Calu3 (cell line): ENCODE measurements around the gene TMEM176B. TPM values are rescaled to one million over a fixed set of nuclear protein-coding genes. Genes with fewer than 3 reads are reported as not detected.

Experiments
- BruUV-seq: library from RNA; stranded (reverse); fragments of 400-500 nt; replicated peaks from 2 replicates; lab custom pipeline; 2021; lab: Mats Ljungman, UMichigan
- CTCF ChIA-PET: fragments of 300-600 bp; sonication (Branson Sonifier 250); formaldehyde crosslinking; loops from one replicate; lab custom pipeline; 2022; ENCODE audit warnings: antibody characterized with exemption; lab: Charles Lee
- DNase-seq: peaks from one replicate; pipeline ENCODE4 v3.0.0; 2022
- H3K27ac Mint-ChIP-seq: one replicate; pipeline ENCODE4 v1.8.0; 2022; ENCODE audit warnings: mixed read lengths; ENCODE audit not compliant: unreplicated experiment
- H3K27me3 Mint-ChIP-seq: one replicate; pipeline ENCODE4 v1.8.0; 2022; ENCODE audit warnings: mixed read lengths; ENCODE audit not compliant: unreplicated experiment
- H3K36me3 Mint-ChIP-seq: one replicate; pipeline ENCODE4 v1.8.0; 2022; ENCODE audit warnings: mild to moderate bottlenecking, moderate library complexity, mixed read lengths; ENCODE audit not compliant: insufficient read depth, unreplicated experiment
- H3K4me1 Mint-ChIP-seq: one replicate; pipeline ENCODE4 v1.8.0; 2022; ENCODE audit warnings: mild to moderate bottlenecking, low read depth, mixed read lengths; ENCODE audit not compliant: unreplicated experiment
- H3K4me3 Mint-ChIP-seq: one replicate; pipeline ENCODE4 v1.8.0; 2022; ENCODE audit warnings: mild to moderate bottlenecking, low read depth, moderate library complexity, mixed read lengths; ENCODE audit not compliant: unreplicated experiment
- H3K9me3 Mint-ChIP-seq: one replicate; pipeline ENCODE4 v1.8.0; 2022; ENCODE audit warnings: low read depth, mixed read lengths; ENCODE audit not compliant: unreplicated experiment
- intact Hi-C: fragments of 100-400 bp; cut with micrococcal nuclease; formaldehyde crosslinking; loops from one replicate; pipeline ENCODE4 v1.10.0; 2022; ENCODE audit not compliant: unreplicated experiment
- total RNA-seq: library from RNA; stranded (reverse); gene quantifications from 2 replicates; pipeline ENCODE4 v1.2.3, GENCODE V29; 2022
- TF ChIP-seq, protein P1 (sequence below): fragments of 200-600 bp; IDR thresholded peaks from one replicate; pipeline ENCODE4 v1.8.0; 2022; ENCODE audit warnings: antibody characterized with exemption; ENCODE audit not compliant: unreplicated experiment

The TMEM176B gene
- total RNA-seq, 1 experiment from 2014 or later = 3.1 TPM

GRCh38 chr7:150753239-150753638 lies 46.9 kb downstream of the TMEM176B start:
- no peaks in the 10 kb centered on the region for H3K4me1 Mint-ChIP-seq
- H3K4me3 Mint-ChIP-seq = no peak overlapping the region
- no TSS peak for BruUV-seq
- DNase-seq = no peak
- intact Hi-C loops = loop anchor here (10.0 kb wide), 1 partner anchor 218 kb away; no protein-coding TSS in a partner anchor
- H3K9me3 Mint-ChIP-seq = no peaks in the 10 kb centered on the region
- TF ChIP-seq, protein P1, sequence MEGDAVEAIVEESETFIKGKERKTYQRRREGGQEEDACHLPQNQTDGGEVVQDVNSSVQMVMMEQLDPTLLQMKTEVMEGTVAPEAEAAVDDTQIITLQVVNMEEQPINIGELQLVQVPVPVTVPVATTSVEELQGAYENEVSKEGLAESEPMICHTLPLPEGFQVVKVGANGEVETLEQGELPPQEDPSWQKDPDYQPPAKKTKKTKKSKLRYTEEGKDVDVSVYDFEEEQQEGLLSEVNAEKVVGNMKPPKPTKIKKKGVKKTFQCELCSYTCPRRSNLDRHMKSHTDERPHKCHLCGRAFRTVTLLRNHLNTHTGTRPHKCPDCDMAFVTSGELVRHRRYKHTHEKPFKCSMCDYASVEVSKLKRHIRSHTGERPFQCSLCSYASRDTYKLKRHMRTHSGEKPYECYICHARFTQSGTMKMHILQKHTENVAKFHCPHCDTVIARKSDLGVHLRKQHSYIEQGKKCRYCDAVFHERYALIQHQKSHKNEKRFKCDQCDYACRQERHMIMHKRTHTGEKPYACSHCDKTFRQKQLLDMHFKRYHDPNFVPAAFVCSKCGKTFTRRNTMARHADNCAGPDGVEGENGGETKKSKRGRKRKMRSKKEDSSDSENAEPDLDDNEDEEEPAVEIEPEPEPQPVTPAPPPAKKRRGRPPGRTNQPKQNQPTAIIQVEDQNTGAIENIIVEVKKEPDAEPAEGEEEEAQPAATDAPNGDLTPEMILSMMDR = no peak
- H3K27ac Mint-ChIP-seq = no peak overlapping the region
- peaks cover 57% of the 10 kb centered on the region for H3K27me3 Mint-ChIP-seq
- no peaks in the 10 kb centered on the region for H3K36me3 Mint-ChIP-seq
- CTCF ChIA-PET = interaction anchor here (0.8 kb wide), 1 partner anchor 359 kb away, joined by 4 read pairs; no protein-coding TSS in a partner anchor

DNA sequence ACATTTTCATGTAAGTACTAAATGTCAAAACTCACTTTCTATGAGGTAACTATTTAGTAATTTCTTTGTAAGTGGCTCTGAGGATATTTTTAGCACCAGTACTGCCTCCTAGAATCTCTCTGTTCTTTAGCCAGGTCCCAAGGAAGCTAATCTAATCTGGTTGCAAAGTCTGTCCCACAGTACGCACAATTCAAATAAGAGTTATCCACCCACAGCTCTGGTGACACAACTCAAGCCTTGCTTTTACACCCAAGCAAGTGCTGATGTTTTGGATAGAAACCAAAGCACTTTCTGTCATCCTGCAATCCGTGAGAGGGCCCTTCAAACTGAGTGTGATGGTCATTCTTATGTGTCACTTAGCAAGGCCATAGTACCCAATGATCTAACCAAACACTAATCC lies 48.5 kb downstream of the TMEM176B start:
- Mint-ChIP-seq H3K27me3 (peaks cover 65% of the 10 kb centered on the region), H3K4me3 (no peak overlapping the region), H3K27ac (no peak overlapping the region), H3K36me3 (no peaks in the 10 kb centered on the region), H3K9me3 (no peaks in the 10 kb centered on the region), H3K4me1 (no peaks in the 10 kb centered on the region)
- TF ChIP-seq, protein P1 = no peak
- DNase-seq = no peak
- intact Hi-C loops = loop anchor here (10.0 kb wide), 1 partner anchor 217 kb away; no protein-coding TSS in a partner anchor
- CTCF ChIA-PET = no interaction called here
- BruUV-seq = no TSS peak

DNA sequence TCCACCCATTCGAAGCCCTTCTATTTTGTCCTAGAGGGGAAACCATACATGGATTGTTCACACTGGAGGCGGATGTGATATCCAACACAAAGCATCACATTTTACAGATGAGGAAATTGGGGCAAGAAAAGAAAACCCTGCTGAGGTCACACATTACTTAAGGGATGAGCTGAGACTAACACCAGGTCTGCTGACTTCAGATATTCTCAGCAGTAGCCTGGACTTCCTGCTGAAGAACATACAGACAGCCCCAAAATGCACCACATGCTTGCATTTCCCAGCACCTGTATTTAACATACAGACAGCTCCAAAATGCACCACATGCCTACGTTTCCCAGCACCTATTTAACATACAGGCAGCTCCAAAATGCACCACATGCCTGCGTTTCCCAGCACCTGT lies 51.8 kb downstream of the TMEM176B start:
- H3K4me1 Mint-ChIP-seq = no peaks in the 10 kb centered on the region
- peaks cover 86% of the 10 kb centered on the region for H3K27me3 Mint-ChIP-seq
- no TSS peak for BruUV-seq
- H3K4me3 Mint-ChIP-seq = no peak overlapping the region
- TF ChIP-seq, protein P1 = no peak
- H3K27ac Mint-ChIP-seq = no peak overlapping the region
- CTCF ChIA-PET = no interaction called here
- no peak for DNase-seq
- intact Hi-C loops = no loop called here
- H3K9me3 Mint-ChIP-seq = no peaks in the 10 kb centered on the region
- no peaks in the 10 kb centered on the region for H3K36me3 Mint-ChIP-seq

DNA sequence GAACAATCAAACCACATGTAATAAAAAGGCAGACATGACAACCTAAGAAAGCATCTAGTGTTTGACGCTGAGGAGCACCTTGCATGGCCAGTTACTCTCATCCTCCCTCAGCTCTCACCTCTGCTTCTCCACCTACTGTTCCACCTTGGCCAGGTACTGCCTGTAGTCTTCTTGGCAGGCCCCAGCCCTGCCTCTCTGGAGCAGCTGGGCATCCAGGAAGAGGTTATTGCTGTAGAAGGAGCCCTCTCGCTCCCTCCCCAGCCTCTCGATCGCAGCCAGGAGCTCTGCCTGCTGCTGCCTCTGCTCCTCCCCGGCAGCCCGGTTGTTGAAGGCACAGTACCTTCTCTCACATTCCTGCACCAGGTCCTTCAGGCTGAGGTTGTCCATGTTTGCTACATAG lies 53.2 kb downstream of the TMEM176B start:
- CTCF ChIA-PET = no interaction called here
- Mint-ChIP-seq H3K9me3 (no peaks in the 10 kb centered on the region), H3K27ac (no peak overlapping the region), H3K36me3 (no peaks in the 10 kb centered on the region), H3K27me3 (peaks cover 88% of the 10 kb centered on the region), H3K4me3 (no peak overlapping the region), H3K4me1 (no peaks in the 10 kb centered on the region)
- no peak for DNase-seq
- TF ChIP-seq, protein P1 = no peak
- intact Hi-C loops = no loop called here
- no TSS peak for BruUV-seq
